CD4-positive, alpha-beta memory T cell (primary cell): ENCODE measurements around the gene C19orf53. TPM values are rescaled to one million over a fixed set of nuclear protein-coding genes. Genes with fewer than 3 reads are reported as not detected.
"Not testable (repeated sequence)": the region's sequence is repeated elsewhere in the genome, so short reads cannot be mapped to it uniquely, and the experiment has no call there.

Source experiments
- CTCF ChIA-PET: fragments of 350-600 bp; sonication (Branson Sonifier 250); formaldehyde crosslinking; loops from one replicate; lab custom pipeline; 2021; ENCODE audit warnings: inconsistent platforms; ENCODE audit not compliant: partially characterized antibody; lab: Charles Lee
- POLR2A ChIA-PET: fragments of 350-600 bp; sonication (Branson Sonifier 250); formaldehyde crosslinking; loops from one replicate; lab custom pipeline; 2021; ENCODE audit not compliant: partially characterized antibody; lab: Charles Lee
- DNase-seq, 5 donors: peaks; one replicate each; pipeline versions ENCODE4 v3.0.0 to v3.0.0-alpha.2; 2020 to 2022; ENCODE audit warnings: mixed read lengths in 1 of 5
- H3K27ac ChIP-seq: one replicate; pipeline ENCODE4 v1.7.0; 2013; ENCODE audit warnings: low read depth, low read length
- H3K27me3 ChIP-seq: 2 replicates; pipeline ENCODE4 v1.7.0; 2013; ENCODE audit warnings: mild to moderate bottlenecking, low read length, moderate library complexity; ENCODE audit not compliant: insufficient read depth
- H3K36me3 ChIP-seq: 2 replicates; pipeline ENCODE4 v1.7.0; 2013; ENCODE audit warnings: mild to moderate bottlenecking, low read length, moderate library complexity; ENCODE audit not compliant: insufficient read depth
- H3K4me1 ChIP-seq: 2 replicates; pipeline ENCODE4 v1.7.0; 2013; ENCODE audit warnings: mild to moderate bottlenecking, low read length, moderate library complexity; ENCODE audit not compliant: insufficient read depth
- H3K4me3 ChIP-seq, 2 donors: one replicate each; pipeline ENCODE4 v1.7.0; 2013; ENCODE audit warnings: low read length in 2 of 2, mild to moderate bottlenecking in 1 of 2
- H3K9me3 ChIP-seq, 2 donors: one replicate each; pipeline ENCODE4 v1.7.0; 2013; ENCODE audit warnings: low read length in 2 of 2, control low read depth in 1 of 2; ENCODE audit not compliant: control insufficient read depth in 1 of 2
- H3K27ac Mint-ChIP-seq, 7 donors: one replicate each; pipeline ENCODE4 v1.8.0; 2020 to 2021; ENCODE audit warnings: mixed read lengths in 7 of 7, mild to moderate bottlenecking in 6 of 7, inconsistent platforms in 3 of 7, moderate library complexity in 3 of 7
- H3K27me3 Mint-ChIP-seq, 2 donors: one replicate each; pipeline ENCODE4 v1.8.0; 2020 to 2021; ENCODE audit warnings: mixed read lengths in 2 of 2
- H3K36me3 Mint-ChIP-seq, 2 donors: one replicate each; pipeline ENCODE4 v1.8.0; 2020 to 2021; ENCODE audit warnings: mixed read lengths in 2 of 2, inconsistent platforms in 1 of 2, mild to moderate bottlenecking in 1 of 2
- H3K4me1 Mint-ChIP-seq, 4 donors: one replicate each; pipeline ENCODE4 v1.8.0; 2020 to 2021; ENCODE audit warnings: mixed read lengths in 4 of 4, mild to moderate bottlenecking in 1 of 4
- H3K4me3 Mint-ChIP-seq, 8 donors: one replicate each; pipeline ENCODE4 v1.8.0; 2020 to 2021; ENCODE audit warnings: mixed read lengths in 8 of 8, mild to moderate bottlenecking in 7 of 8, moderate library complexity in 6 of 8, inconsistent platforms in 3 of 8
- H3K9me3 Mint-ChIP-seq, 8 donors: one replicate each; pipeline ENCODE4 v1.8.0; 2020 to 2021; ENCODE audit warnings: mixed read lengths in 8 of 8, mild to moderate bottlenecking in 5 of 8, inconsistent platforms in 3 of 8, moderate library complexity in 1 of 8
- intact Hi-C: fragments of 100-400 bp; cut with micrococcal nuclease; formaldehyde crosslinking; loops from one replicate; pipeline ENCODE4 v1.15.1; 2023
- polyA plus RNA-seq, 2 donors: library from polyadenylated mRNA; unstranded; fragments of 300-500 nt; fragmentation: Illumina TruSeq; gene quantifications; one replicate each; pipeline ENCODE4 v1.2.3, GENCODE V29; 2021
- total RNA-seq, 2 experiments: library from RNA; stranded (reverse); gene quantifications; one replicate each; pipeline ENCODE4 v1.2.3, GENCODE V29; 2021

C19orf53 gene
- total and polyA plus RNA-seq, 4 experiments from 2014 or later, result 84.3 to 257 (median 146) TPM

GRCh38 chr19:13770013-13770635 is 4.1 kb upstream of the C19orf53 start:
- CTCF ChIA-PET, result no interaction called here
- Histone ChIP-seq H3K36me3 (peaks cover 6% of the 10 kb centered on the region), H3K9me3 (no peaks in the 10 kb centered on the region), H3K27me3 (no peaks in the 10 kb centered on the region), H3K4me3 (no peak overlapping the region), H3K27ac (no peak overlapping the region), H3K4me1 (peaks cover 14% of the 10 kb centered on the region)
- Mint-ChIP-seq H3K27me3 (no peaks in the 10 kb centered on the region), H3K27ac (peak overlapping the region in 1 of 7 donors; percentile 7), H3K9me3 (no peaks in the 10 kb centered on the region), H3K4me1 (peaks cover 13 to 25% (median 18%) of the 10 kb centered on the region in 4 donors), H3K36me3 (peaks cover 8 to 28% of the 10 kb centered on the region in 2 donors), H3K4me3 (no peak overlapping the region)
- POLR2A ChIA-PET, result interaction anchor here (0.7 kb wide), 1 partner anchor 66 kb away, joined by 3 read pairs; no protein-coding TSS in a partner anchor
- DNase-seq, result no peak
- intact Hi-C loops, result no loop called here

GRCh38 chr19:13778398-13778797 is 4.1 kb downstream of the C19orf53 start:
- H3K4me3 ChIP-seq, result no peak overlapping the region
- peaks cover 23% of the 10 kb centered on the region for H3K4me1 ChIP-seq
- intact Hi-C loops, result no loop called here
- ChIA-PET POLR2A (interaction anchor here (2.0 to 2.3 kb wide), 2 partner anchors 17 to 30 kb away, joined by 6 to 8 read pairs; partner anchors contain the start of gene ZSWIM4), CTCF (interaction anchor here (2.7 kb wide), 1 partner anchor 84 kb away, joined by 12 read pairs; no protein-coding TSS in a partner anchor)
- no peaks in the 10 kb centered on the region for H3K9me3 ChIP-seq
- Mint-ChIP-seq H3K27me3 (no peaks in the 10 kb centered on the region), H3K36me3 (peaks cover 6 to 44% of the 10 kb centered on the region in 2 donors), H3K4me1 (peaks cover 14 to 38% (median 25%) of the 10 kb centered on the region in 4 donors), H3K9me3 (no peaks in the 10 kb centered on the region), H3K27ac (peak overlapping the region in 2 of 7 donors; percentile 36 to 42), H3K4me3 (peak overlapping the region in 1 of 8 donors; percentile 20)
- H3K27ac ChIP-seq, result no peak overlapping the region
- H3K27me3 ChIP-seq, result no peaks in the 10 kb centered on the region
- H3K36me3 ChIP-seq, result peaks cover 23% of the 10 kb centered on the region
- DNase-seq, result no peak

DNA sequence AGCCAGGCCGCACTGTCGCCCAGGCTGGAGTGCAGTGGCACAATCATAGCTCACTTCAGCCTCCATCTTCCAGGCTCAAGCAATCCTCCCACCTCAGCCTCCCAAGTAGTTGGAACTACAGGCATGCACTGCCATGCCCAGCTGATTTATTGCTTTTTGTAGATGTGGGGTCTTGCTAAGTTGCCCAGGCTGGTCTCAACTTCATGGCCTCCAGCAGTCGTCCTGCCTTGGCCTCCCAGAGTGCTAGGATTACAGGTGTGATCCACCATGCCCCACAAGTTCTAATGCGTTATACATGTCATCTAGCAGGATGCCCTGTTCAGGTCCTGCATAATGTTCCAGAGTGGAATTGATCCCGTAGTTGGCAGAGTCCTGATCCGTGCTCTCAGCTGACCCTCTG is 4.6 kb downstream of the C19orf53 start:
- no peak for DNase-seq
- Histone ChIP-seq H3K4me3 (no peak overlapping the region), H3K27me3 (no peaks in the 10 kb centered on the region), H3K4me1 (peaks cover 23% of the 10 kb centered on the region), H3K36me3 (peaks cover 23% of the 10 kb centered on the region), H3K27ac (no peak overlapping the region), H3K9me3 (no peaks in the 10 kb centered on the region)
- Mint-ChIP-seq H3K27ac (peak overlapping the region in 5 of 7 donors; percentile 2 to 57 (median 31)), H3K4me3 (no peak overlapping the region), H3K36me3 (peaks cover 6 to 44% of the 10 kb centered on the region in 2 donors), H3K9me3 (no peaks in the 10 kb centered on the region), H3K4me1 (peaks cover 14 to 41% (median 25%) of the 10 kb centered on the region in 4 donors), H3K27me3 (no peaks in the 10 kb centered on the region)
- intact Hi-C loops, result no loop called here
- ChIA-PET POLR2A (interaction anchor here (0.5 to 2.3 kb wide), 3 partner anchors 9 to 31 kb away, joined by 4 to 8 read pairs (median 6); partner anchors contain the start of gene ZSWIM4), CTCF (interaction anchor here (0.5 to 2.7 kb wide), 3 partner anchors 84 to 100 kb away, joined by 3 to 12 read pairs (median 3); no protein-coding TSS in a partner anchor)

DNA sequence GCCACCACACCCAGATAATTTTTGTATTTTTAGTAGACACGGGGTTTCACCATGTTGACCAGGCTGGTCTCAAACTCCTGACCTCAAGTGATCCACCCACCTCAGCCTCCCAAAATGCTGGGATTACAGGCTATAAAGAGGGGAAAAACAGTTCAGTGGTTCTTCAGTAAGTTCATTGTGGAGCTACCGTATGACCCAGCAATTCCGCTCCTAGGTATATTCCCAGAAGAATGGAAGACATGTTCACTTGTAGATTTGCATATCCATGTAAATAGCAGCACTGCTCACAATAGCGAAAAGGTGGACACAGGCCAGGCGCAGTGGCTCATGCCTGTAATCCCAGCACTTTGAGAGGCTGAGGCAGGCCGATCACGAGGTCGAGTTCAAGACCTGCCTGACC is 5.5 kb downstream of the C19orf53 start:
- DNase-seq, H3K27ac ChIP-seq, H3K4me3 ChIP-seq, intact Hi-C loops, H3K9me3 Mint-ChIP-seq, H3K4me3 Mint-ChIP-seq, H3K27me3 ChIP-seq, H3K27me3 Mint-ChIP-seq, H3K9me3 ChIP-seq: not testable (repeated sequence)
- CTCF ChIA-PET, result interaction anchor here (1.0 to 2.7 kb wide), 2 partner anchors 83 to 91 kb away, joined by 3 to 12 read pairs; no protein-coding TSS in a partner anchor
- Mint-ChIP-seq H3K4me1 (peaks cover 10 to 34% (median 23%) of the 10 kb centered on the region in 4 donors), H3K27ac (peak overlapping the region in 1 of 7 donors; percentile 78), H3K36me3 (peaks cover 6 to 38% of the 10 kb centered on the region in 2 donors)
- POLR2A ChIA-PET, result interaction anchor here (2.0 to 2.3 kb wide), 2 partner anchors 15 to 32 kb away, joined by 6 to 8 read pairs; partner anchors contain the start of gene ZSWIM4
- Histone ChIP-seq H3K36me3 (peaks cover 23% of the 10 kb centered on the region), H3K4me1 (peaks cover 28% of the 10 kb centered on the region)

DNA sequence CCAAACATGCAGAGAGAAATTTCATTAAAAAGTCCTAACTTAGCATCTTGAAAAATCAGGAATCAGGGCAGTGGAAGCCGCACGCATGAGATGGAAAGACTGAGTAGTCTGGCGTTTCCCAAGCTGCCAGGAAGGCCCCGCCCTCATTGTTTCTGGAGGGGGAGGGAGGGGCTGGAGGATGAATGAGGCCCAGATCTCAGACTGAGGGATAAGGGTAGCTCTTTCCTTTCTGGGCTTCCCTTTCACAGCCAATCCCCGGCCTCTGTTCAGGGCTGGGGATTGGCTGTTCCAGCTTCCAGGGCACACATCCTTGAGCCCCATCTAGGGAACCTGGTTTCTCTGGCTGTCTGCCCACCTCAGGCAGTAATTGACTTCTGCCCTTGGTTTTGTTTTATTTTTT is 7.3 kb downstream of the C19orf53 start:
- peaks cover 19% of the 10 kb centered on the region for H3K4me1 ChIP-seq
- H3K36me3 ChIP-seq, result peaks cover 23% of the 10 kb centered on the region
- intact Hi-C loops, result no loop called here
- ChIA-PET POLR2A (interaction anchor here (0.6 to 0.7 kb wide), 4 partner anchors 16 to 94 kb away, joined by 3 to 6 read pairs (median 4); no protein-coding TSS in a partner anchor), CTCF (interaction anchor here (10.8 kb wide), 1 partner anchor 80 kb away, joined by 307 read pairs; no protein-coding TSS in a partner anchor)
- no peaks in the 10 kb centered on the region for H3K9me3 Mint-ChIP-seq
- peaks cover 5 to 24% (median 15%) of the 10 kb centered on the region in 4 donors for H3K4me1 Mint-ChIP-seq
- H3K4me3 ChIP-seq, result no peak overlapping the region
- H3K36me3 Mint-ChIP-seq, result peaks cover 3 to 23% of the 10 kb centered on the region in 2 donors
- peak overlapping the region in 1 of 7 donors; percentile 70 for H3K27ac Mint-ChIP-seq
- H3K9me3 ChIP-seq, result no peaks in the 10 kb centered on the region
- DNase-seq, result no peak
- H3K27ac ChIP-seq, result no peak overlapping the region
- H3K4me3 Mint-ChIP-seq, result no peak overlapping the region
- no peaks in the 10 kb centered on the region for H3K27me3 ChIP-seq
- H3K27me3 Mint-ChIP-seq, result no peaks in the 10 kb centered on the region

DNA sequence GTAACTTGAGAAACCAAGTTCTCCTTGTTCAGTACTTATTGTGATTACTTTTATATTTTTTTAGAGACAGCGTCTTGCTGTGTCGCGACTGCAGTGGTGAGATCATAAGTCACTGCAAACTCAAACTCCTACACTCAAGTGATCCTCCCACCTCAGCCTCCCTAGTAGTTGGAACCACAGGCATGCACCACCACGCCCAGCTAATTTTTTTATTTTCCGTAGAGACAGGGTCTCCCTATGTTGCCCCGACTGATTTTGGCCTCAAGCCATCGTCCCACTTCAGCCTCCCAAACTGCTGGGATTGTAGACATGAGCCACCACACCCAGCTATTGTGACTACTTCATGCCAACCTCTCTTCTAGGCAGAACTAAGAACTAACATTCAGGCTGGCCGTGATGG is 8.3 kb downstream of the C19orf53 start:
- Histone ChIP-seq H3K36me3 (peaks cover 19% of the 10 kb centered on the region), H3K27ac (no peak overlapping the region), H3K4me1 (peaks cover 19% of the 10 kb centered on the region), H3K4me3 (no peak overlapping the region), H3K9me3 (no peaks in the 10 kb centered on the region), H3K27me3 (no peaks in the 10 kb centered on the region)
- intact Hi-C loops, result no loop called here
- ChIA-PET POLR2A (interaction anchor here (1.3 to 8.4 kb wide), 3 partner anchors 57 to 80 kb away, joined by 3 to 153 read pairs (median 3); no protein-coding TSS in a partner anchor), CTCF (interaction anchor here (0.6 to 10.8 kb wide), 3 partner anchors 55 to 79 kb away, joined by 3 to 307 read pairs (median 3); no protein-coding TSS in a partner anchor)
- peaks cover 4 to 24% (median 15%) of the 10 kb centered on the region in 4 donors for H3K4me1 Mint-ChIP-seq
- peak overlapping the region in 5 of 7 donors; percentile 12 to 62 (median 52) for H3K27ac Mint-ChIP-seq
- no peaks in the 10 kb centered on the region for H3K9me3 Mint-ChIP-seq
- DNase-seq, result no peak
- H3K4me3 Mint-ChIP-seq, result peak overlapping the region in 1 of 8 donors; percentile 36
- no peaks in the 10 kb centered on the region for H3K27me3 Mint-ChIP-seq
- peaks cover 0 to 20% of the 10 kb centered on the region in 2 donors for H3K36me3 Mint-ChIP-seq
